H1 (cell line): Measurements from ENCODE around the gene TNNC1. TPM values are rescaled to one million over a fixed set of nuclear protein-coding genes. Genes with fewer than 3 reads are reported as not detected.

ENCODE experiments used
- CTCF ChIA-PET: fragments of 300-600 bp; sonication (Branson Sonifier 250); formaldehyde crosslinking; loops from one replicate; lab custom pipeline; 2021; ENCODE audit not compliant: partially characterized antibody; lab: Charles Lee
- POLR2A ChIA-PET: fragments of 300-600 bp; sonication (Branson Sonifier 250); formaldehyde crosslinking; loops from one replicate; lab custom pipeline; 2021; ENCODE audit warnings: inconsistent platforms; ENCODE audit not compliant: partially characterized antibody; lab: Charles Lee
- DNase-seq, 2 experiments: peaks; one replicate each; pipeline versions ENCODE4 v3.0.0 to v3.0.0-alpha.2; 2010 to 2022; ENCODE audit warnings: low spot score in 2 of 2, low read depth in 1 of 2, mixed read lengths in 1 of 2
- FAIRE-seq: peaks from 2 replicates; lab custom pipeline; 2011; peaks lifted over from hg19 to GRCh38; lab: Jason Lieb, UNC
- H2AFZ ChIP-seq: 2 replicates; pipeline ENCODE4 v1.8.1; 2012; ENCODE audit warnings: low read length, inconsistent platforms
- H2AK5ac ChIP-seq: 2 replicates; pipeline ENCODE4 v1.6.1; 2013; ENCODE audit warnings: low read depth, low read length
- H2BK120ac ChIP-seq: replicated peaks from 2 replicates; pipeline ENCODE3; 2013; ENCODE audit warnings: low read depth, low read length, inconsistent platforms
- H2BK12ac ChIP-seq: 2 replicates; pipeline ENCODE4 v1.6.1; 2013; ENCODE audit warnings: low read depth, low read length
- H2BK15ac ChIP-seq: 2 replicates; pipeline ENCODE4 v1.6.1; 2013; ENCODE audit warnings: low read length
- H2BK20ac ChIP-seq: 2 replicates; pipeline ENCODE4 v1.6.1; 2013; ENCODE audit warnings: low read length
- H2BK5ac ChIP-seq: 2 replicates; pipeline ENCODE4 v1.6.1; 2013; ENCODE audit warnings: low read depth, low read length
- H3K14ac ChIP-seq: 2 replicates; pipeline ENCODE4 v1.6.1; 2013; ENCODE audit warnings: inconsistent platforms; ENCODE audit not compliant: insufficient read length
- H3K18ac ChIP-seq: 2 replicates; pipeline ENCODE4 v1.6.1; 2013; ENCODE audit warnings: low read length; ENCODE audit errors: extremely low read depth
- H3K23ac ChIP-seq: 2 replicates; pipeline ENCODE4 v1.6.1; 2013; ENCODE audit warnings: inconsistent platforms; ENCODE audit not compliant: insufficient read length
- H3K23me2 ChIP-seq: 2 replicates; pipeline ENCODE4 v1.6.1; 2013; ENCODE audit warnings: low read depth, low read length
- H3K27ac ChIP-seq: 2 replicates; pipeline ENCODE4 v1.6.1; 2011; ENCODE audit warnings: low read depth, low read length, inconsistent platforms
- H3K27me3 ChIP-seq, 4 experiments: replicated peaks in 1 of 4; 1 replicate in 1 of 4; 2 replicates in 3 of 4; pipeline versions ENCODE4 v1.6.1 to v1.8.1; 2011 to 2013; ENCODE audit warnings: low read length in 3 of 4, mild to moderate bottlenecking in 3 of 4, inconsistent platforms in 2 of 4, mixed read lengths in 2 of 4, moderate library complexity in 1 of 4; ENCODE audit not compliant: control insufficient read depth in 3 of 4, insufficient read depth in 3 of 4; ENCODE audit errors: extremely low read depth in 1 of 4
- H3K36me3 ChIP-seq, 4 experiments: 2 replicates each; pipeline versions ENCODE4 v1.6.1 to v1.8.1; 2011 to 2013; ENCODE audit warnings: mild to moderate bottlenecking in 4 of 4, low read length in 3 of 4, moderate library complexity in 2 of 4, control low read depth in 1 of 4, inconsistent platforms in 1 of 4; ENCODE audit not compliant: insufficient read depth in 4 of 4, control insufficient read depth in 2 of 4
- H3K4ac ChIP-seq: replicated peaks from 2 replicates; pipeline ENCODE3; 2013; ENCODE audit warnings: low read length, low read depth, mixed read lengths, inconsistent platforms; ENCODE audit not compliant: insufficient read length
- H3K4me1 ChIP-seq, 4 experiments: replicated peaks in 1 of 4; 1 replicate in 1 of 4; 2 replicates in 3 of 4; pipeline versions ENCODE4 v1.6.1 to v1.8.1; 2011 to 2013; ENCODE audit warnings: low read length in 3 of 4, inconsistent platforms in 2 of 4, mixed read lengths in 1 of 4; ENCODE audit not compliant: insufficient read depth in 4 of 4, control insufficient read depth in 3 of 4
- H3K4me2 ChIP-seq, 2 experiments: 2 replicates each; pipeline versions ENCODE4 v1.6.1 to v1.8.1; 2011 to 2013; ENCODE audit warnings: low read depth in 2 of 2, low read length in 2 of 2, control low read depth in 1 of 2, inconsistent platforms in 1 of 2, mild to moderate bottlenecking in 1 of 2; ENCODE audit not compliant: insufficient read depth in 1 of 2
- H3K4me3 ChIP-seq, 4 experiments: fragments of 200-600, 300-600 bp in 1 of 4; sonication (generic), shearing (Covaris generic), sonication (Bioruptor Twin) in 1 of 4; 2 replicates each; pipeline versions ENCODE4 v1.5.1 to v1.8.1; 2011 to 2016; ENCODE audit warnings: low read length in 4 of 4, low read depth in 3 of 4, control low read depth in 2 of 4, inconsistent platforms in 2 of 4, mild to moderate bottlenecking in 2 of 4, mixed read lengths in 1 of 4, moderate library complexity in 1 of 4; ENCODE audit not compliant: insufficient read depth in 2 of 4; ENCODE audit errors: extremely low read depth in 1 of 4
- H3K56ac ChIP-seq: replicated peaks from 2 replicates; pipeline ENCODE3; 2013; ENCODE audit warnings: low read depth, mild to moderate bottlenecking, mixed read lengths, low read length, inconsistent platforms; ENCODE audit not compliant: insufficient read length
- H3K79me1 ChIP-seq: 2 replicates; pipeline ENCODE4 v1.6.1; 2013; ENCODE audit warnings: low read depth, low read length, control low read depth
- H3K79me2 ChIP-seq, 2 experiments: 2 replicates each; pipeline versions ENCODE4 v1.6.1 to v1.8.1; 2012 to 2013; ENCODE audit warnings: low read length in 2 of 2, mild to moderate bottlenecking in 2 of 2, inconsistent platforms in 1 of 2; ENCODE audit not compliant: insufficient read depth in 2 of 2, control insufficient read depth in 1 of 2
- H3K9ac ChIP-seq, 4 experiments: replicated peaks in 1 of 4; 1 replicate in 1 of 4; 2 replicates in 3 of 4; pipeline versions ENCODE4 v1.6.1 to v1.8.1; 2011 to 2013; ENCODE audit warnings: low read depth in 3 of 4, low read length in 3 of 4, control low read depth in 2 of 4, mild to moderate bottlenecking in 2 of 4, moderate library complexity in 2 of 4, inconsistent platforms in 1 of 4; ENCODE audit errors: extremely low read depth in 1 of 4
- H3K9me3 ChIP-seq, 2 experiments: 2 replicates each; pipeline versions ENCODE4 v1.6.1 to v1.8.1; 2012 to 2013; ENCODE audit warnings: mild to moderate bottlenecking in 2 of 2, moderate library complexity in 2 of 2, control low read depth in 1 of 2, inconsistent platforms in 1 of 2, low read depth in 1 of 2, low read length in 1 of 2, mixed read lengths in 1 of 2; ENCODE audit not compliant: insufficient read depth in 2 of 2
- H4K20me1 ChIP-seq, 2 experiments: replicated peaks in 1 of 2; 2 replicates each; pipeline versions ENCODE3 to v1.8.1; 2011 to 2013; ENCODE audit warnings: inconsistent platforms in 2 of 2, low read length in 2 of 2, mild to moderate bottlenecking in 1 of 2; ENCODE audit not compliant: insufficient read depth in 2 of 2, control insufficient read depth in 1 of 2
- H4K5ac ChIP-seq: 2 replicates; pipeline ENCODE4 v1.6.1; 2013; ENCODE audit warnings: low read length, low read depth, mixed read lengths, inconsistent platforms; ENCODE audit not compliant: insufficient read length
- H4K8ac ChIP-seq: 2 replicates; pipeline ENCODE4 v1.8.0; 2013; ENCODE audit warnings: mild to moderate bottlenecking, moderate library complexity, low read length, inconsistent platforms; ENCODE audit not compliant: insufficient read depth; ENCODE audit errors: extremely low read depth
- H4K91ac ChIP-seq: replicated peaks from 2 replicates; pipeline ENCODE3; 2013; ENCODE audit warnings: low read length, mixed read lengths, inconsistent platforms; ENCODE audit not compliant: insufficient read length
- ASH2L ChIP-seq: fragments of 200-600, 300-600 bp; sonication (generic); IDR thresholded peaks from one replicate; pipeline ENCODE4 v1.7.1; 2017; ENCODE audit warnings: low read length
- BACH1 ChIP-seq: IDR thresholded peaks from 2 replicates; pipeline ENCODE4 v1.6.1; 2012; ENCODE audit warnings: low read length, improper control_type of control experiment
- EP300 ChIP-seq, 2 experiments: IDR thresholded peaks; 1 replicate in 1 of 2; 2 replicates in 1 of 2; pipeline ENCODE4 v1.6.1; 2011 to 2012; ENCODE audit warnings: low read depth in 2 of 2, low read length in 2 of 2, mild to moderate bottlenecking in 2 of 2, borderline replicate concordance in 1 of 2, inconsistent platforms in 1 of 2, moderate library complexity in 1 of 2
- RAD21 ChIP-seq, 2 experiments: IDR thresholded peaks in 1 of 2; conservative IDR thresholded peaks in 1 of 2; 2 replicates each; pipeline ENCODE4 v1.6.1; 2011; ENCODE audit warnings: low read depth in 2 of 2, low read length in 2 of 2, improper control_type of control experiment in 1 of 2, inconsistent platforms in 1 of 2, mild to moderate bottlenecking in 1 of 2, moderate library complexity in 1 of 2
- RBBP5 ChIP-seq: IDR thresholded peaks from 2 replicates; pipeline ENCODE4 v1.7.1; 2012; ENCODE audit warnings: low read depth, mild to moderate bottlenecking, inconsistent platforms, low read length, moderate library complexity, borderline replicate concordance
- SIN3A ChIP-seq, 2 experiments: IDR thresholded peaks in 1 of 2; conservative IDR thresholded peaks in 1 of 2; 2 replicates each; pipeline ENCODE4 v1.6.1; 2011 to 2012; ENCODE audit warnings: low read length in 2 of 2, improper control_type of control experiment in 1 of 2, low read depth in 1 of 2, mild to moderate bottlenecking in 1 of 2
- SUZ12 ChIP-seq: fragments of 200-600 bp; sonication (generic); IDR thresholded peaks from 2 replicates; pipeline ENCODE4 v1.6.1; 2012; ENCODE audit warnings: mild to moderate bottlenecking, inconsistent platforms, low read length, moderate library complexity, mixed read lengths
- TAF1 ChIP-seq: IDR thresholded peaks from 2 replicates; pipeline ENCODE4 v1.6.1; 2011; ENCODE audit warnings: mild to moderate bottlenecking, low read depth, low read length
- TBP ChIP-seq: IDR thresholded peaks from 2 replicates; pipeline ENCODE4 v1.6.1; 2011; ENCODE audit warnings: low read depth, low read length, improper control_type of control experiment
- WGBS, 2 experiments: shearing (Covaris generic) in 1 of 2; methylation state at CpG; one replicate each; pipeline versions ENCODE4 v1.1.6 to v1.1.7; 2013 to 2015; ENCODE audit warnings: low lambda C conversion rate in 2 of 2, mixed read lengths in 2 of 2, inconsistent platforms in 1 of 2, low coverage in 1 of 2, missing lambda C conversion rate in 1 of 2; ENCODE audit not compliant: insufficient replicate concordance in 2 of 2, insufficient coverage in 1 of 2, insufficient read length in 1 of 2; ENCODE audit errors: extremely low coverage in 1 of 2, missing lambda C conversion rate in 1 of 2; 5-methylcytosine and 5-hydroxymethylcytosine counted together
- polyA plus RNA-seq, 7 experiments: library from polyadenylated mRNA; depleted of rRNA in 3 of 7; stranded (reverse) in 5 of 7; unstranded in 2 of 7; fragments of >200 nt in 5 of 7; fragments of 200-250 nt in 2 of 7; gene quantifications; 1 replicate in 5 of 7; 2 replicates in 1 of 7; 4 replicates in 1 of 7; pipeline versions ENCODE4 v1.2.1 to v1.2.3, GENCODE V29; 2011 to 2013; ENCODE audit warnings: missing spikeins in 2 of 7, mixed read lengths in 2 of 7
- total RNA-seq: library from RNA; stranded (reverse); fragmentation: NEBNext Ultra II Directional; extraction: Animal tissue kit (Norgen Biotek cat#: 25700); gene quantifications from 2 replicates; pipeline ENCODE4 v1.2.1, GENCODE V29; 2021
- TF ChIP-seq, protein P1 (sequence below): IDR thresholded peaks from 2 replicates; pipeline ENCODE4 v1.6.1; 2012; ENCODE audit warnings: low read length, inconsistent platforms

TNNC1 gene
- total and polyA plus RNA-seq, 2 of the 8 experiments (the other 6 are each of a cell fraction or from before 2014, with no cell fraction given), result 5.8 to 16.4 TPM

DNA sequence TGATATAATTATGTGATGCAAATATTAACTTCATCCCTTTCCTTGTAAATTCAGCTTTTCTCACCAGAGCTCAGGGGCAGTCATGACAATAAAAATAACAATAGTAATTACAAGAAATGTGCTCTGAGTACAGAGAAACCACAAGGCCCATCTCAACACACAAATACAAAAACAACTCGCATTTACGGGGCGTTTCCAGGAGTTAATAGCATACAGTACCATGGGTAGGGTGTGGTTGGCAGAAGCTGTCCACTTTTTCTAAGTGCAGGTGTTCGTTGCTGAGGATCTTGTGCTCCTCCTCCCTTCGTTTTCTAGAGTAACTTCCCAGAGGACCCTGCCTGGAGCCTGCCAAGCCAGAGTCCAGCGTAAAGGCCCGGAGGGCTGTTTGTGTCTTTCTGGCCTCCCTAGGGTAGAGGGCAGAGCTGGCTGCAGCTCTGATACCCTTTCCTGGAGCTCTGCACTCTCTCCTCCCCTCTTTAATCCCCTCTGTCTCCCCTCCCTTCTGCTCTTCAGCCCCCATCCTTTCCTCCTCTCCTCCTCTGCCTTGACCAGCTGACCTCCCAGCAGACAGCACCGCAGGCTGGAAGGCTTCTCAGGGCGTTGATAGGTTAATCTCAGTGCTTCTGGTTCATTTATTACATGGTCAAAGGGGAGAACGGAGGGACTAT is 20.4 kb downstream of the TNNC1 start:
- H2AFZ ChIP-seq, result no peak overlapping the region
- no peak overlapping the region for H2BK15ac ChIP-seq
- no peaks in the 10 kb centered on the region for H3K27me3 ChIP-seq
- H3K79me2 ChIP-seq, result no peaks in the 10 kb centered on the region
- H2BK5ac ChIP-seq, result no peak overlapping the region
- ChIA-PET POLR2A (interaction anchor here (10.5 kb wide), 1 partner anchor 13 kb away, joined by 112 read pairs; the partner anchor contains the start of gene SEMA3G), CTCF (interaction anchor here (0.7 to 3.8 kb wide), 4 partner anchors 12 to 325 kb away, joined by 3 to 22 read pairs (median 6); no protein-coding TSS in a partner anchor)
- H3K23me2 ChIP-seq, result no peaks in the 10 kb centered on the region
- no peak overlapping the region for H3K27ac ChIP-seq
- H3K79me1 ChIP-seq, result no peaks in the 10 kb centered on the region
- no peak overlapping the region for H3K4me2 ChIP-seq
- H3K4ac ChIP-seq, result no peak overlapping the region
- H2BK20ac ChIP-seq, result no peak overlapping the region
- H3K4me3 ChIP-seq, result no peak overlapping the region
- no peaks in the 10 kb centered on the region for H4K20me1 ChIP-seq
- no peak overlapping the region for H3K18ac ChIP-seq
- no peak overlapping the region for H3K14ac ChIP-seq
- peak overlapping the region; percentile 16 for H4K91ac ChIP-seq
- no peaks in the 10 kb centered on the region for H3K36me3 ChIP-seq
- no peak overlapping the region for H4K5ac ChIP-seq
- no peaks in the 10 kb centered on the region for H3K9me3 ChIP-seq
- 85% methylated on average over 10 of the region's 10 CpGs; no CpG with 5 or more reads in 1 of the 2 experiments for WGBS, 2 experiments
- no peak overlapping the region for H3K23ac ChIP-seq
- FAIRE-seq, result no peak
- H2BK120ac ChIP-seq, result no peak overlapping the region
- H2AK5ac ChIP-seq, result no peak overlapping the region
- no peak overlapping the region for H3K56ac ChIP-seq
- no peak overlapping the region for H4K8ac ChIP-seq
- H3K9ac ChIP-seq, result no peak overlapping the region
- H3K4me1 ChIP-seq, result peaks cover 0 to 2% (median 0%) of the 10 kb centered on the region in 4 experiments; a peak in 1 of 7 replicates
- no peak for DNase-seq
- no peak overlapping the region for H2BK12ac ChIP-seq
- TF ChIP-seq SIN3A (conservative IDR thresholded peaks at IDR 0.05 in 1 of 2, IDR thresholded peaks at IDR 0.05 in 1 of 2; ENCODE audit: low read depth in 1 of 2, low read length in 2 of 2) (no peak), SUZ12 (no peak), TAF1 (no peak), BACH1 (no peak), RBBP5 (no peak), RAD21 (IDR thresholded peaks at IDR 0.05 in 1 of 2, conservative IDR thresholded peaks at IDR 0.05 in 1 of 2; ENCODE audit: low read depth in 2 of 2, low read length in 2 of 2) (no peak), EP300 (IDR thresholded peaks at IDR 0.05; ENCODE audit: borderline replicate concordance in 1 of 2, low read depth in 2 of 2, low read length in 2 of 2) (no peak), TBP (no peak), ASH2L (no peak)
- TF ChIP-seq, protein P1, sequence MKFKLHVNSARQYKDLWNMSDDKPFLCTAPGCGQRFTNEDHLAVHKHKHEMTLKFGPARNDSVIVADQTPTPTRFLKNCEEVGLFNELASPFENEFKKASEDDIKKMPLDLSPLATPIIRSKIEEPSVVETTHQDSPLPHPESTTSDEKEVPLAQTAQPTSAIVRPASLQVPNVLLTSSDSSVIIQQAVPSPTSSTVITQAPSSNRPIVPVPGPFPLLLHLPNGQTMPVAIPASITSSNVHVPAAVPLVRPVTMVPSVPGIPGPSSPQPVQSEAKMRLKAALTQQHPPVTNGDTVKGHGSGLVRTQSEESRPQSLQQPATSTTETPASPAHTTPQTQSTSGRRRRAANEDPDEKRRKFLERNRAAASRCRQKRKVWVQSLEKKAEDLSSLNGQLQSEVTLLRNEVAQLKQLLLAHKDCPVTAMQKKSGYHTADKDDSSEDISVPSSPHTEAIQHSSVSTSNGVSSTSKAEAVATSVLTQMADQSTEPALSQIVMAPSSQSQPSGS, result no peak
